Regular cardiac myocyte (primary cell): ENCODE measurements around the gene PPP1R18. TPM values are rescaled to one million over a fixed set of nuclear protein-coding genes. Genes with fewer than 3 reads are reported as not detected.

Experiments used
- total RNA-seq: library from RNA; depleted of rRNA; stranded (reverse); fragments of >200 nt; gene quantifications from 2 replicates; pipeline ENCODE4 v1.2.3, GENCODE V29; 2014

The PPP1R18 gene
- total RNA-seq = 46.8 and 48.5 TPM in 2 replicates

GRCh38 chr6:30686009-30686907, at the start of gene PPP1R18:
Gene PPP1R18, minus strand, starts transcription at chr6:30686645. Its CDS starts 627 bp downstream, at chr6:30686018.

GRCh38 chr6:30719791-30720737, 33.6 kb upstream of the PPP1R18 start, which contains the start of gene TUBB:
Gene TUBB, plus strand, starts transcription at chr6:30720352. Its CDS starts 155 bp downstream, at chr6:30720507.

DNA sequence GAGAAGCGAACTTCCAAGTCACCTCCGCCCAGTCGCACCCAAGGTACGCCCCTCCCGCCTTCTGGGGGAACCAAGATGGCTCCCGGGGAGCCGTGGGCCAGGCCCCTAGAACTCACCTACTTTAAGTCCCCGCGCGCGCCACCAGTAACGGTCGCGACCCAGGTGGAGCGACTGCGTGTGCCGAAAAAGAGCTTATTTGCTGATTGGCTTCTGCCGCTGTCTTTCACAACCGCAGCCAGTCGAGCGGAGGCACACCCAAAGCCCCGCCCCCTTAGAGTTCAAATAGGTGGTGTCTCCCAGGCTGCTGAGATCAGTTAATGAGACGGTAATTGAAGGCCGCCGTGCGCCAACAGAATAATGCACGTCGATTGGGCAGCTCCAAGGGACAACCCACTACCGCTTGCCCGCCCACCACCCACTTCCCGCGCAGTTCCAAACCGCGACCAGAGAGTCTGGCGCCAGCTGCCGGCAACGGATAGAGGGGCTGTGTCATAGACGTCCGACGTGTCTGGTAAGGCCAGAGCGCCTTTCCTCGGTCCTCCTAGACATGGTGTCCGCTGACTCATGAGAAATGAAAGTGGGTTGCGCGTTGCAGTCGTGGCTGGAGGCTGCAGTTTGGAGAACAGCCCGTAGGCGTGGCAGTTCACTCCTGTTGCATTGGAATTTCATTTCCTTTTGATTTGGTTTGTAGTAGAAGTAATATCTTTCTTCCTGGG, 30.8 kb upstream of the PPP1R18 start, which contains the start of gene MDC1:
Gene MDC1, minus strand, starts transcription at position 153 of the 716 bp plus-strand sequence. CDS start 2,106 bp downstream, outside the sequence.

GRCh38 chr6:30690403-30691207, 4.2 kb upstream of the PPP1R18 start, which contains the start of gene NRM:
Gene NRM, minus strand, starts transcription at chr6:30690984. Its CDS starts 10 bp downstream, at chr6:30690974.

DNA sequence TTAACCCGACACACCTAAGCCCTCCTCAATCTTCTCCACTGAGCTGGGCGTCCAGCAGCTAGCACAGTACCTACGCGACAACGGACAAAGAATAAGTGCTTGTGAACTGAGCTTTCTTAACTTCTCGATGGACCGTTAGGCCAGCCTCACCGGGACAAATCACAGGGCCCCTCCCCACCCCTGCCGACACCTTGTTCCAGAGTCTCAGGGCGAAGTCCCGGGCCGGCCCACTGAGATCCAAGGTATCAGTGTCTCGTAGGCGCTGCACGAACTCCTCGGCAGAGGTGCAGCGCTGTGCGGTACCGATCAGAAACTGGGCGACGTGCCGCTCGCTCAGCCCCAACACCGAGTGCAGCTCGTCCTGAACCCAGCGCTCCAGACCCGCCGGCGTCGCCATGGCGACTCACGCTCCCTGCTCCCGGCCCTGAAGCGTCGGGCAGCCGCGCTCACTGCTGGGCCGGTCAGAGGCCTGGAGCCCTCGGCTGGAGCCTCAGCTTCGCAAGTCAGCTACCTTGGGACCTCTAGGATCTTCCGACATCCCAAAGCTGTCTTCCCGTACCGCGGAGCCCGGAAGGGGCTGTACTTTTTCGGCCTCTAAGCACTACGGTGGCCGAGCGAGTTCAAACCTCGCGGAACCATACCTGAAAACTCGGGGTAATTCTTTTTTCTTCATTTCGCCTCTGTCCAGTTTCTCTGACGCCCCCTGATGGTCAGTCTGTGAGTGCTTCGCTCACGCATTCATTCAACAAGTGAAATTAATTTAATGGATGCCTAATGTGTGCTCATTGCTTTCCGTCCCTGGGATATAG, 13.8 kb downstream of the PPP1R18 start, which contains the start of gene DHX16:
Gene DHX16, minus strand, starts transcription at position 562 of the 809 bp plus-strand sequence. Its CDS starts 165 bp downstream, at position 397.

DNA sequence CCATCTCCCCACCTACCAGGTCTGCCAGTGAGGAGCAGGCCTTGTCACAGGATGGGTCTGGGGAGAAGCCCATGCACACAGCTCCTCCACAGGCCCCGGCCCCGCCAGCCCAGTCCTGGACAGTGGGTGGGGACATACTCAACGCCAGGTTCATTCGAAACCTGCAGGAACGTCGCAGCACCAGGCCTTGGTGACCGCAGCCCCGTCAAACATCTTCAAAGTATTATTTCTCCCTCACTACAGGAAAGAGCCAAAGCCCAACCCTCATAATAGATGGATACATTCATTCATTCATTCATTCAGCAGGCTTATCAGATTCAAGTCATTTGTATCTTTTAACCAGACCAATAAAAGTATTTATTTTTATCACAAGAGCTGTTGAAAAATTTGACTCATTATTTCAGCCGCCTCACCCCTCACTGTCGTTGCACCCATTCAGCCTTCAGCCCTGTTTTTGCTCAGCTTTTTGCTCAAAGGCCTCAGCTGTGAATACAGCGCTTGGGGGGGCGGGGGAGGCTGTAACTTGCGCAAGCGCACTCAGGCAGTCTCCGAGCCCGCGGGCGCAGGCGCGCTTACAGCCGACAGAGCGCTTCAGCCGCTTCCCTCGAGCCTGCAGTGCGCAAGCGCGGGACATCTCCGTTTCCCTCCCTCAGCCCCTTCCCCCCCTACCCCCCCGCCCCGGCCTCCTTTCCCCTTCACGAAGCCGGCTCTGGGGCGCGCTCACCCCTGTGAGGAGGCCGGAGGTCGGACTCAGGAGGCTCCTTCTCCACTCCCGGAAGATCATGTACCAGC, 39.8 kb downstream of the PPP1R18 start, which contains the start of gene C6orf136:
Gene C6orf136, plus strand, starts transcription at position 684 of the 792 bp plus-strand sequence. Its CDS starts 99 bp downstream, at position 783.

GRCh38 chr6:30626484-30627366, 59.7 kb downstream of the PPP1R18 start, which contains the start of gene ATAT1:
Gene ATAT1, plus strand, starts transcription at chr6:30626874.

Other genes starting within 250 kb of the PPP1R18 start
- gene HLA-E, start 197.1 kb downstream of the PPP1R18 start, total RNA-seq = 102 and 274 TPM in 2 replicates
- gene GNL1, start 130.2 kb downstream of the PPP1R18 start, total RNA-seq = 50.7 and 52.1 TPM in 2 replicates
- 4.4 and 5.9 TPM in 2 replicates for gene PRR3, start 129.3 kb downstream of the PPP1R18 start, total RNA-seq
- 46.2 and 89.9 TPM in 2 replicates for gene ABCF1, start 115.2 kb downstream of the PPP1R18 start, total RNA-seq
- 7.0 and 19.6 TPM in 2 replicates for gene PPP1R10, start 69.4 kb downstream of the PPP1R18 start, total RNA-seq
- gene MRPS18B, start 68.8 kb downstream of the PPP1R18 start, total RNA-seq = 30.4 and 53.7 TPM in 2 replicates
- gene ATAT1, start 59.8 kb downstream of the PPP1R18 start, total RNA-seq = 2.0 and 3.6 TPM in 2 replicates
- 8.8 and 22.8 TPM in 2 replicates for gene C6orf136, start 39.5 kb downstream of the PPP1R18 start, total RNA-seq
- gene DHX16, start 13.6 kb downstream of the PPP1R18 start, total RNA-seq = 31.9 and 52.0 TPM in 2 replicates
- 1.7 and 2.9 TPM in 2 replicates for gene NRM, start 4.3 kb upstream of the PPP1R18 start, total RNA-seq
- gene MDC1, start 30.6 kb upstream of the PPP1R18 start, total RNA-seq = 4.8 and 10.9 TPM in 2 replicates
- 338 and 856 TPM in 2 replicates for gene TUBB, start 33.7 kb upstream of the PPP1R18 start, total RNA-seq
- 71.3 and 146 TPM in 2 replicates for gene FLOT1, start 56.0 kb upstream of the PPP1R18 start, total RNA-seq
- 105 and 239 TPM in 2 replicates for gene IER3, start 57.9 kb upstream of the PPP1R18 start, total RNA-seq
- 12.1 and 46.8 TPM in 2 replicates for gene DDR1, start 197.9 kb upstream of the PPP1R18 start, total RNA-seq
- gene GTF2H4, start 221.6 kb upstream of the PPP1R18 start, total RNA-seq = 7.3 and 13.8 TPM in 2 replicates
- 14.4 and 16.5 TPM in 2 replicates for gene VARS2, start 227.6 kb upstream of the PPP1R18 start, total RNA-seq
- gene SFTA2, start 245.5 kb upstream of the PPP1R18 start, total RNA-seq = not detected in 2 replicates